PC-9 (cell line): ENCODE results near the gene ING3. TPM values are rescaled to one million over a fixed set of nuclear protein-coding genes. Genes with fewer than 3 reads are reported as not detected.

Experiments
- BruUV-seq: library from RNA; stranded (reverse); fragments of 400-500 nt; replicated peaks from 2 replicates; lab custom pipeline; 2021; lab: Mats Ljungman, UMichigan
- CTCF ChIA-PET: fragments of 300-600 bp; sonication (Branson Sonifier 250); formaldehyde crosslinking; loops from one replicate; lab custom pipeline; 2022; ENCODE audit warnings: antibody characterized with exemption; lab: Charles Lee
- POLR2A ChIA-PET: fragments of 300-600 bp; sonication (Branson Sonifier 250); formaldehyde crosslinking; loops from one replicate; lab custom pipeline; 2022; ENCODE audit warnings: antibody characterized with exemption; ENCODE audit not compliant: unreplicated experiment; lab: Charles Lee
- DNase-seq, 2 experiments: peaks; one replicate each; pipeline versions ENCODE4 v3.0.0 to v3.0.0-alpha.2; 2015 to 2022; ENCODE audit warnings: mixed read lengths in 1 of 2
- H2AFZ ChIP-seq: fragments of 200-600 bp; sonication (generic); 2 replicates; pipeline ENCODE4 v1.8.1; 2017; ENCODE audit warnings: antibody characterized with exemption
- H3F3A ChIP-seq: fragments of 200-600 bp; sonication (generic); 2 replicates; pipeline ENCODE4 v1.8.1; 2017; ENCODE audit warnings: antibody characterized with exemption, mild to moderate bottlenecking, low read depth; ENCODE audit not compliant: insufficient read depth
- H3K27ac ChIP-seq: fragments of 200-600 bp; sonication (generic); 2 replicates; pipeline ENCODE4 v1.6.1; 2016; ENCODE audit warnings: mixed run types
- H3K27me3 ChIP-seq: fragments of 200-600 bp; sonication (generic); 2 replicates; pipeline ENCODE4 v1.6.1; 2016; ENCODE audit warnings: low read depth, mixed run types; ENCODE audit not compliant: insufficient read depth
- H3K36me3 ChIP-seq: fragments of 200-600 bp; sonication (generic); 2 replicates; pipeline ENCODE4 v1.6.1; 2016; ENCODE audit warnings: low read depth, mixed run types
- H3K4me1 ChIP-seq: fragments of 200-600 bp; sonication (generic); replicated peaks from 2 replicates; pipeline ENCODE4 v1.6.1; 2016; ENCODE audit warnings: mixed run types; ENCODE audit not compliant: insufficient read depth
- H3K4me2 ChIP-seq: fragments of 200-600 bp; sonication (generic); 2 replicates; pipeline ENCODE4 v1.6.1; 2017; ENCODE audit warnings: mixed run types
- H3K4me3 ChIP-seq: fragments of 200-600 bp; sonication (generic); 2 replicates; pipeline ENCODE4 v1.6.1; 2016; ENCODE audit warnings: mixed run types
- H3K79me2 ChIP-seq: fragments of 200-600 bp; sonication (generic); 2 replicates; pipeline ENCODE4 v1.6.1; 2017; ENCODE audit warnings: low read depth, mixed run types
- H3K9me2 ChIP-seq: fragments of 200-600 bp; sonication (generic); 2 replicates; pipeline ENCODE4 v1.8.1; 2017; ENCODE audit warnings: mild to moderate bottlenecking; ENCODE audit not compliant: insufficient read depth
- H3K9me3 ChIP-seq: fragments of 200-600 bp; sonication (generic); 2 replicates; pipeline ENCODE4 v1.8.1; 2016; ENCODE audit warnings: low read depth; ENCODE audit not compliant: insufficient read depth
- H4K20me1 ChIP-seq: fragments of 200-600 bp; sonication (generic); 2 replicates; pipeline ENCODE4 v1.8.1; 2017; ENCODE audit not compliant: insufficient read depth
- CTCF ChIP-seq: fragments of 200-600 bp; sonication (generic); conservative IDR thresholded peaks from 2 replicates; pipeline ENCODE4 v1.6.1; 2017; ENCODE audit warnings: mixed run types, antibody characterized with exemption, mild to moderate bottlenecking, moderate library complexity
- EZH2 ChIP-seq: fragments of 200-600 bp; sonication (generic); IDR thresholded peaks from 2 replicates; pipeline ENCODE4 v1.8.0; 2017; ENCODE audit warnings: antibody characterized with exemption, low read depth
- intact Hi-C: fragments of 100-400 bp; cut with micrococcal nuclease; formaldehyde crosslinking; loops from one replicate; pipeline ENCODE4 v1.10.0; 2022; ENCODE audit not compliant: unreplicated experiment
- total RNA-seq: library from RNA; stranded (reverse); gene quantifications from 2 replicates; pipeline ENCODE4 v1.2.3, GENCODE V29; 2021

ING3 gene
- total RNA-seq, 1 experiment from 2014 or later, result 16.4 TPM

- H3K4me2 ChIP-seq, result no peak overlapping the region
- H3K27me3 ChIP-seq, result no peaks in the 10 kb centered on the region
- DNase-seq, result no peak
- H3K27ac ChIP-seq, result no peak overlapping the region
- ChIA-PET POLR2A (no interaction called here), CTCF (no interaction called here)
- no peaks in the 10 kb centered on the region for H3K9me2 ChIP-seq
- intact Hi-C loops, result no loop called here
- H3F3A ChIP-seq, result no peaks in the 10 kb centered on the region
- H3K79me2 ChIP-seq, result no peaks in the 10 kb centered on the region
- BruUV-seq, result no TSS peak
- no peaks in the 10 kb centered on the region for H3K4me1 ChIP-seq
- no peak overlapping the region for H3K4me3 ChIP-seq
- TF ChIP-seq CTCF (no peak), EZH2 (no peak)
- H3K36me3 ChIP-seq, result peaks cover 19% of the 10 kb centered on the region
- no peaks in the 10 kb centered on the region for H3K9me3 ChIP-seq
- H2AFZ ChIP-seq, result no peak overlapping the region
- no peaks in the 10 kb centered on the region for H4K20me1 ChIP-seq
Observed at GRCh38 chr7:120966961-120967360, 16.4 kb downstream of the ING3 start.

GRCh38 chr7:120973849-120974248, 23.3 kb downstream of the ING3 start:
- Histone ChIP-seq H3K79me2 (no peaks in the 10 kb centered on the region), H2AFZ (no peak overlapping the region), H3K9me3 (no peaks in the 10 kb centered on the region), H3K4me3 (no peak overlapping the region), H3K27ac (no peak overlapping the region), H3K27me3 (no peaks in the 10 kb centered on the region), H3F3A (peaks cover 5% of the 10 kb centered on the region; the same call in 1 of the 2 replicates), H4K20me1 (no peaks in the 10 kb centered on the region), H3K4me2 (no peak overlapping the region), H3K4me1 (no peaks in the 10 kb centered on the region), H3K36me3 (peaks cover 21% of the 10 kb centered on the region), H3K9me2 (no peaks in the 10 kb centered on the region)
- no TSS peak for BruUV-seq
- ChIA-PET CTCF (no interaction called here), POLR2A (interaction anchor here (0.7 kb wide), 1 partner anchor 110 kb away, joined by 3 read pairs; no protein-coding TSS in a partner anchor)
- DNase-seq, result no peak
- no peak for TF ChIP-seq EZH2
- no peak for TF ChIP-seq CTCF
- intact Hi-C loops, result no loop called here

- H3K4me1 ChIP-seq, result no peaks in the 10 kb centered on the region
- no TSS peak for BruUV-seq
- no peak overlapping the region for H3K4me3 ChIP-seq
- CTCF ChIA-PET, result interaction anchor here (0.7 kb wide), 1 partner anchor 9 kb away, joined by 3 read pairs; the partner anchor contains the start of gene CPED1
- intact Hi-C loops, result loop anchor here (10.0 kb wide), 1 partner anchor 355 kb away; no protein-coding TSS in a partner anchor
- H3K9me2 ChIP-seq, result no peaks in the 10 kb centered on the region
- no peaks in the 10 kb centered on the region for H3K79me2 ChIP-seq
- H3K9me3 ChIP-seq, result no peaks in the 10 kb centered on the region
- no peak overlapping the region for H3K4me2 ChIP-seq
- 0 out of 2 replicates have a peak, but pooled peaks cover 3% of the 10 kb centered on the region for H3K36me3 ChIP-seq
- H3K27ac ChIP-seq, result no peak overlapping the region
- DNase-seq, result no peak
- TF ChIP-seq CTCF (no peak), EZH2 (no peak)
- POLR2A ChIA-PET, result interaction anchor here (0.7 kb wide), 1 partner anchor 37 kb away, joined by 5 read pairs; no protein-coding TSS in a partner anchor
- H3F3A ChIP-seq, result peaks cover 5% of the 10 kb centered on the region; the same call in 1 of the 2 replicates
- H3K27me3 ChIP-seq, result no peaks in the 10 kb centered on the region
- H4K20me1 ChIP-seq, result no peaks in the 10 kb centered on the region
- no peak overlapping the region for H2AFZ ChIP-seq
Observed at GRCh38 chr7:120979765-120980499, 29.4 kb downstream of the ING3 start.
